MM.1S (cell line): Measurements from ENCODE around the gene ROS1.

ENCODE experiments used
- EZH2phosphoT487 ChIP-seq: fragments of 300-600 bp; sonication (generic); IDR thresholded peaks from 2 replicates; pipeline ENCODE4 v1.6.1; 2018; ENCODE audit warnings: antibody characterized with exemption, low read length
- TF ChIP-seq, protein P1 (sequence below): fragments of 300-600 bp; sonication (generic); IDR thresholded peaks from 2 replicates; pipeline ENCODE4 v1.5.1; 2016; ENCODE audit warnings: antibody characterized with exemption, low read length, mixed read lengths

- TF ChIP-seq, protein P1, sequence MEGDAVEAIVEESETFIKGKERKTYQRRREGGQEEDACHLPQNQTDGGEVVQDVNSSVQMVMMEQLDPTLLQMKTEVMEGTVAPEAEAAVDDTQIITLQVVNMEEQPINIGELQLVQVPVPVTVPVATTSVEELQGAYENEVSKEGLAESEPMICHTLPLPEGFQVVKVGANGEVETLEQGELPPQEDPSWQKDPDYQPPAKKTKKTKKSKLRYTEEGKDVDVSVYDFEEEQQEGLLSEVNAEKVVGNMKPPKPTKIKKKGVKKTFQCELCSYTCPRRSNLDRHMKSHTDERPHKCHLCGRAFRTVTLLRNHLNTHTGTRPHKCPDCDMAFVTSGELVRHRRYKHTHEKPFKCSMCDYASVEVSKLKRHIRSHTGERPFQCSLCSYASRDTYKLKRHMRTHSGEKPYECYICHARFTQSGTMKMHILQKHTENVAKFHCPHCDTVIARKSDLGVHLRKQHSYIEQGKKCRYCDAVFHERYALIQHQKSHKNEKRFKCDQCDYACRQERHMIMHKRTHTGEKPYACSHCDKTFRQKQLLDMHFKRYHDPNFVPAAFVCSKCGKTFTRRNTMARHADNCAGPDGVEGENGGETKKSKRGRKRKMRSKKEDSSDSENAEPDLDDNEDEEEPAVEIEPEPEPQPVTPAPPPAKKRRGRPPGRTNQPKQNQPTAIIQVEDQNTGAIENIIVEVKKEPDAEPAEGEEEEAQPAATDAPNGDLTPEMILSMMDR = no peak
- no peak for TF ChIP-seq EZH2phosphoT487
Observed at GRCh38 chr6:117270843-117271507, 154.8 kb downstream of the ROS1 start.
